Testis (tissue), 2 donors: ENCODE results near the gene HDHD3.

Source experiments
- POLR2A ChIP-seq: fragments of 450-650 bp; IDR thresholded peaks from one replicate; pipeline ENCODE4 v1.6.1; 2017; ENCODE audit warnings: antibody characterized with exemption, mild to moderate bottlenecking, moderate library complexity
- TF ChIP-seq, protein P1 (sequence below), 3 experiments: fragments of 450-650 bp in 2 of 3; fragments of 200-600 bp in 1 of 3; sonication (generic) in 1 of 3; IDR thresholded peaks; one replicate each; pipeline ENCODE4 v1.5.1; 2016 to 2019; ENCODE audit warnings: antibody characterized with exemption in 3 of 3, mild to moderate bottlenecking in 2 of 3, moderate library complexity in 1 of 3

DNA sequence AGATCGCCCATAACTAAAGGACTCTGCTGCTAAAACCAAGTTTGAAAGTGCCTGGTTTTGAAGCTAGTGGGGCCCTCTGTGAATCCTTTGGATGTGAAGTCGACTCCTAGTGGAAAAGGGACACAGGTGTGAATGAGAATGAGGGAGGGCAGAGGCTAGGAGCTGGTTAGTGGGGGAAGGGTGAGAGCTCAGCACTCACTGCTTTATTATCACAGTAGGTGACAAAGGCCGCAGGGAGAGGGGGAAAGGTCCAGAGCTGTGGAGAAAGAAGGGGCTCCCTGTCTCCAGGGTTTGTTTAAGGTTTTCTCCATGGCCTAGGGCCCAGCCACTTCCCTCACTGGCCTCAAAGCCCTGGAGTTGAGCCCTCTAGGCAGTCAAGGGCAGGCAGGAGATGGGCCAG lies 3.5 kb downstream of the HDHD3 start:
- TF ChIP-seq, protein P1, sequence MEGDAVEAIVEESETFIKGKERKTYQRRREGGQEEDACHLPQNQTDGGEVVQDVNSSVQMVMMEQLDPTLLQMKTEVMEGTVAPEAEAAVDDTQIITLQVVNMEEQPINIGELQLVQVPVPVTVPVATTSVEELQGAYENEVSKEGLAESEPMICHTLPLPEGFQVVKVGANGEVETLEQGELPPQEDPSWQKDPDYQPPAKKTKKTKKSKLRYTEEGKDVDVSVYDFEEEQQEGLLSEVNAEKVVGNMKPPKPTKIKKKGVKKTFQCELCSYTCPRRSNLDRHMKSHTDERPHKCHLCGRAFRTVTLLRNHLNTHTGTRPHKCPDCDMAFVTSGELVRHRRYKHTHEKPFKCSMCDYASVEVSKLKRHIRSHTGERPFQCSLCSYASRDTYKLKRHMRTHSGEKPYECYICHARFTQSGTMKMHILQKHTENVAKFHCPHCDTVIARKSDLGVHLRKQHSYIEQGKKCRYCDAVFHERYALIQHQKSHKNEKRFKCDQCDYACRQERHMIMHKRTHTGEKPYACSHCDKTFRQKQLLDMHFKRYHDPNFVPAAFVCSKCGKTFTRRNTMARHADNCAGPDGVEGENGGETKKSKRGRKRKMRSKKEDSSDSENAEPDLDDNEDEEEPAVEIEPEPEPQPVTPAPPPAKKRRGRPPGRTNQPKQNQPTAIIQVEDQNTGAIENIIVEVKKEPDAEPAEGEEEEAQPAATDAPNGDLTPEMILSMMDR (IDR thresholded peaks at IDR 0.05): no peak
- TF ChIP-seq POLR2A: no peak
